Parathyroid adenoma (tissue), 2 donors: ENCODE measurements around the gene CGB3.
"Not testable (repeated sequence)": the region's sequence is repeated elsewhere in the genome, so short reads cannot be mapped to it uniquely, and the experiment has no call there.

Experiments
- H2AFZ ChIP-seq: fragments of 300-600 bp; sonication (generic); one replicate; pipeline ENCODE4 v1.7.0; 2017; ENCODE audit warnings: antibody characterized with exemption, mild to moderate bottlenecking
- H3K27ac ChIP-seq: fragments of 300-600 bp; sonication (generic); one replicate; pipeline ENCODE4 v1.7.0; 2017
- H3K27me3 ChIP-seq: fragments of 300-600 bp; sonication (generic); one replicate; pipeline ENCODE4 v1.7.0; 2017; ENCODE audit warnings: low read length; ENCODE audit not compliant: control insufficient read depth, insufficient read depth
- H3K36me3 ChIP-seq: fragments of 300-600 bp; sonication (generic); one replicate; pipeline ENCODE4 v1.7.0; 2017; ENCODE audit warnings: low read length; ENCODE audit not compliant: control insufficient read depth, insufficient read depth
- H3K4me1 ChIP-seq: fragments of 300-600 bp; sonication (generic); one replicate; pipeline ENCODE4 v1.7.0; 2017; ENCODE audit warnings: control low read depth
- H3K4me2 ChIP-seq: fragments of 300-600 bp; sonication (generic); one replicate; pipeline ENCODE4 v1.7.0; 2017; ENCODE audit warnings: low read length
- H3K4me3 ChIP-seq: fragments of 300-600 bp; sonication (generic); one replicate; pipeline ENCODE4 v1.7.0; 2017; ENCODE audit warnings: low read depth, low read length
- H3K79me2 ChIP-seq: fragments of 300-600 bp; sonication (generic); one replicate; pipeline ENCODE4 v1.7.0; 2017; ENCODE audit warnings: control low read depth
- H3K9ac ChIP-seq: fragments of 300-600 bp; sonication (generic); one replicate; pipeline ENCODE4 v1.7.0; 2017; ENCODE audit warnings: mild to moderate bottlenecking
- H3K9me3 ChIP-seq: fragments of 300-600 bp; sonication (generic); one replicate; pipeline ENCODE4 v1.7.0; 2017; ENCODE audit warnings: low read length; ENCODE audit not compliant: control insufficient read depth
- CTCF ChIP-seq: fragments of 300-600 bp; sonication (generic); IDR thresholded peaks from one replicate; pipeline ENCODE4 v1.7.0; 2017; ENCODE audit warnings: antibody characterized with exemption, mild to moderate bottlenecking
- donor health status: primary hyperparathyroidism.

The CGB3 gene

GRCh38 chr19:49061000-49061399 lies 36.9 kb upstream of the CGB3 start:
- Histone ChIP-seq H3K4me1 (peaks cover 4% of the 10 kb centered on the region), H3K27ac (no peak overlapping the region), H2AFZ (no peak overlapping the region), H3K9me3 (no peaks in the 10 kb centered on the region), H3K4me3 (no peak overlapping the region), H3K27me3 (no peaks in the 10 kb centered on the region), H3K79me2 (no peaks in the 10 kb centered on the region), H3K36me3 (no peaks in the 10 kb centered on the region), H3K4me2 (no peak overlapping the region), H3K9ac (no peak overlapping the region)
- no peak for TF ChIP-seq CTCF

- Histone ChIP-seq H3K36me3 (no peaks in the 10 kb centered on the region), H3K4me1 (peaks cover 4% of the 10 kb centered on the region), H3K9me3 (no peaks in the 10 kb centered on the region), H3K27ac (no peak overlapping the region), H2AFZ (no peak overlapping the region), H3K4me3 (no peak overlapping the region), H3K79me2 (no peaks in the 10 kb centered on the region), H3K9ac (no peak overlapping the region), H3K27me3 (no peaks in the 10 kb centered on the region), H3K4me2 (no peak overlapping the region)
- no peak for TF ChIP-seq CTCF
Measured at GRCh38 chr19:49059053-49059452, 34.9 kb upstream of the CGB3 start.

GRCh38 chr19:49058562-49058961 lies 34.4 kb upstream of the CGB3 start:
- H3K79me2 ChIP-seq, result no peaks in the 10 kb centered on the region
- no peak overlapping the region for H3K4me2 ChIP-seq
- no peak for TF ChIP-seq CTCF
- H3K4me3 ChIP-seq, result no peak overlapping the region
- no peaks in the 10 kb centered on the region for H3K27me3 ChIP-seq
- no peak overlapping the region for H3K9ac ChIP-seq
- H3K4me1 ChIP-seq, result peaks cover 4% of the 10 kb centered on the region
- H3K9me3 ChIP-seq, result no peaks in the 10 kb centered on the region
- no peak overlapping the region for H2AFZ ChIP-seq
- no peaks in the 10 kb centered on the region for H3K36me3 ChIP-seq
- no peak overlapping the region for H3K27ac ChIP-seq

GRCh38 chr19:49057636-49058234 lies 33.6 kb upstream of the CGB3 start, which contains the start of gene CGB7:
Gene CGB7 (minus strand): TSS chr19:49057749. CDS start chr19:49055375, 2,374 bp downstream.
- Histone ChIP-seq H3K36me3 (no peaks in the 10 kb centered on the region), H2AFZ (peak within 1 kb of the TSS; percentile 91), H3K79me2 (no peaks in the 10 kb centered on the region), H3K27me3 (no peaks in the 10 kb centered on the region), H3K27ac (no peak within 1 kb of the TSS), H3K4me2 (peak within 1 kb of the TSS; percentile 99), H3K4me3 (peak within 1 kb of the TSS; percentile 70), H3K4me1 (peaks cover 4% of the 10 kb centered on the region), H3K9ac (no peak within 1 kb of the TSS), H3K9me3 (no peaks in the 10 kb centered on the region)
- no peak for TF ChIP-seq CTCF

- Histone ChIP-seq H2AFZ (peak overlapping the region; percentile 91), H3K4me3 (peak overlapping the region; percentile 70), H3K4me2 (peak overlapping the region; percentile 99)
- H3K27me3 ChIP-seq, H3K9me3 ChIP-seq, H3K27ac ChIP-seq, H3K4me1 ChIP-seq, H3K9ac ChIP-seq, H3K36me3 ChIP-seq, H3K79me2 ChIP-seq: not testable (repeated sequence)
Measured at GRCh38 chr19:49056902-49057596, 32.9 kb upstream of the CGB3 start.
